A549 (cell line): ENCODE measurements around the gene ATAT1. TPM values are rescaled to one million over a fixed set of nuclear protein-coding genes. Genes with fewer than 3 reads are reported as not detected.

Experiments
- ATAC-seq, 2 experiments: fragments of 200-7000 bp in 1 of 2; fragments of >200 bp in 1 of 2; cut with Nextera tagmentation in 1 of 2; cut with Tn5 transposase in 1 of 2; 3 replicates each; pipeline versions ENCODE4 v1.8.0 to v1.9.1; 2018 to 2020; ENCODE audit warnings: mild to moderate bottlenecking in 1 of 2, moderate library complexity in 1 of 2
- CTCF ChIA-PET: fragments of 300-600 bp; sonication (Branson Sonifier 250); formaldehyde crosslinking; extraction: SDS; loops from one replicate; lab custom pipeline; 2021; ENCODE audit warnings: antibody characterized with exemption, inconsistent platforms; lab: Yijun Ruan, JAX
- POLR2A ChIA-PET: fragments of 350-600 bp; formaldehyde crosslinking; extraction: SDS; loops from one replicate; lab custom pipeline; 2021; ENCODE audit warnings: antibody characterized with exemption, inconsistent platforms; lab: Yijun Ruan, JAX
- DNase-seq, 2 experiments: peaks; one replicate each; pipeline versions ENCODE4 v3.0.0 to v3.0.0-alpha.2; 2011 to 2016; ENCODE audit warnings: low read depth in 1 of 2, low spot score in 1 of 2
- FAIRE-seq: peaks from 2 replicates; lab custom pipeline; 2011; peaks lifted over from hg19 to GRCh38; lab: Jason Lieb, UNC
- H3K27ac ChIP-seq, 2 experiments: fragments of >200 bp; sonication (Bioruptor Twin); formaldehyde crosslinking; 3 replicates each; pipeline ENCODE4 v1.5.1; 2016 to 2017
- H3K4me1 ChIP-seq: fragments of >200 bp; sonication (Bioruptor Twin); formaldehyde crosslinking; 3 replicates; pipeline ENCODE4 v1.6.1; 2016
- H3K4me2 ChIP-seq: fragments of >200 bp; sonication (Bioruptor Twin); formaldehyde crosslinking; 3 replicates; pipeline ENCODE4 v1.6.1; 2016
- H3K4me3 ChIP-seq: fragments of >200 bp; sonication (Bioruptor Twin); formaldehyde crosslinking; 3 replicates; pipeline ENCODE4 v1.5.1; 2016
- H3K9me3 ChIP-seq: fragments of >200 bp; sonication (Bioruptor Twin); formaldehyde crosslinking; 3 replicates; pipeline ENCODE4 v1.6.1; 2016
- BHLHE40 ChIP-seq: IDR thresholded peaks from 2 replicates; pipeline ENCODE4 v1.6.1; 2012; ENCODE audit warnings: low read depth, low read length, inconsistent platforms
- E2F6 ChIP-seq: IDR thresholded peaks from 2 replicates; pipeline ENCODE4 v1.6.1; 2012; ENCODE audit warnings: low read depth, borderline replicate concordance
- ELK1 ChIP-seq: fragments of 150-350 bp; IDR thresholded peaks from 2 replicates; pipeline ENCODE4 v1.6.1; 2014; ENCODE audit warnings: low read depth, mild to moderate bottlenecking, low read length
- FOSB ChIP-seq: fragments of 250-450 bp; sonication (Bioruptor Pico); IDR thresholded peaks from 2 replicates; pipeline ENCODE4 v1.5.0; 2020; ENCODE audit warnings: mild to moderate bottlenecking, moderate library complexity
- FOXS1 ChIP-seq: fragments of 250-450 bp; sonication (Bioruptor Pico); IDR thresholded peaks from 2 replicates; pipeline ENCODE4 v1.5.0; 2020; ENCODE audit warnings: mild to moderate bottlenecking, moderate library complexity
- GATA3 ChIP-seq: IDR thresholded peaks from 2 replicates; pipeline ENCODE4 v1.6.1; 2012; ENCODE audit warnings: borderline replicate concordance
- HMGXB4 ChIP-seq: fragments of 250-450 bp; sonication (Bioruptor Pico); IDR thresholded peaks from 2 replicates; pipeline ENCODE4 v1.5.0; 2021; ENCODE audit warnings: mild to moderate bottlenecking, moderate library complexity, borderline replicate concordance
- HOXA7 ChIP-seq: fragments of 250-450 bp; sonication (Bioruptor Pico); IDR thresholded peaks from 2 replicates; pipeline ENCODE4 v1.5.0; 2020; ENCODE audit warnings: mild to moderate bottlenecking, moderate library complexity
- JUN ChIP-seq, 2 experiments: fragments of >200 bp; sonication (Bioruptor Twin); formaldehyde crosslinking; IDR thresholded peaks; 2 replicates in 1 of 2; 3 replicates in 1 of 2; pipeline ENCODE4 v1.6.1; 2016 to 2017
- KDM1A ChIP-seq: fragments of 200-600 bp; sonication (generic); IDR thresholded peaks from 2 replicates; pipeline ENCODE4 v1.6.1; 2016; ENCODE audit warnings: low read depth, mild to moderate bottlenecking
- KDM5A ChIP-seq: fragments of 200-600 bp; sonication (generic); IDR thresholded peaks from 2 replicates; pipeline ENCODE4 v1.6.1; 2016; ENCODE audit warnings: antibody characterized with exemption, mild to moderate bottlenecking
- NFE2L2 ChIP-seq: fragments of 150-350 bp; conservative IDR thresholded peaks from 2 replicates; pipeline ENCODE4 v1.6.1; 2014; ENCODE audit warnings: low read length
- RARB ChIP-seq: fragments of 250-450 bp; sonication (Bioruptor Pico); IDR thresholded peaks from 2 replicates; pipeline ENCODE4 v1.8.0; 2021; ENCODE audit warnings: mild to moderate bottlenecking, moderate library complexity
- RCOR1 ChIP-seq: fragments of 150-350 bp; IDR thresholded peaks from 2 replicates; pipeline ENCODE4 v1.6.1; 2014; ENCODE audit warnings: antibody characterized with exemption, low read length, low read depth
- RFX5 ChIP-seq: fragments of 450-650 bp; IDR thresholded peaks from 2 replicates; pipeline ENCODE4 v1.7.1; 2014; ENCODE audit warnings: antibody characterized with exemption, mild to moderate bottlenecking, moderate library complexity
- SREBF2 ChIP-seq: fragments of 450-650 bp; IDR thresholded peaks from 2 replicates; pipeline ENCODE4 v1.6.1; 2014; ENCODE audit warnings: mild to moderate bottlenecking, moderate library complexity
- TFCP2L1 ChIP-seq: fragments of 250-450 bp; sonication (Bioruptor Pico); IDR thresholded peaks from 2 replicates; pipeline ENCODE4 v1.5.0; 2021; ENCODE audit warnings: mild to moderate bottlenecking
- USF2 ChIP-seq: fragments of 450-650 bp; IDR thresholded peaks from 2 replicates; pipeline ENCODE4 v1.6.1; 2014; ENCODE audit warnings: antibody characterized with exemption
- ZFP36 ChIP-seq: fragments of 450-650 bp; IDR thresholded peaks from 2 replicates; pipeline ENCODE4 v1.6.1; 2014; ENCODE audit warnings: borderline replicate concordance; ENCODE audit not compliant: partially characterized antibody
- ZNF302 ChIP-seq: fragments of 250-450 bp; sonication (Bioruptor Pico); IDR thresholded peaks from 2 replicates; pipeline ENCODE4 v1.9.0; 2021; ENCODE audit warnings: inconsistent platforms, mild to moderate bottlenecking, moderate library complexity
- WGBS: methylation state at CpG from one replicate; pipeline ENCODE4 v1.1.6; 2017; ENCODE audit errors: missing lambda C conversion rate; 5-methylcytosine and 5-hydroxymethylcytosine counted together
- polyA plus RNA-seq, 4 experiments: library from polyadenylated mRNA; depleted of rRNA in 3 of 4; stranded (reverse); fragments of >200 nt; fragmentation: RNase III in 1 of 4; extraction: RNeasy Plus Mini Kit Qiagen cat#74134 plus additional on column Dnase treatment in 1 of 4; gene quantifications; 2 replicates in 3 of 4; 3 replicates in 1 of 4; pipeline ENCODE4 v1.2.3, GENCODE V29; 2011 to 2017
- TF ChIP-seq, protein P1 (sequence below): fragments of >200 bp; sonication (Bioruptor Twin); formaldehyde crosslinking; IDR thresholded peaks from 3 replicates; pipeline ENCODE4 v1.6.1; 2016

Gene ATAT1
- polyA plus RNA-seq, 2 of the 4 experiments (the other 2 are of a cell fraction) = 7.4 to 8.6 TPM

DNA sequence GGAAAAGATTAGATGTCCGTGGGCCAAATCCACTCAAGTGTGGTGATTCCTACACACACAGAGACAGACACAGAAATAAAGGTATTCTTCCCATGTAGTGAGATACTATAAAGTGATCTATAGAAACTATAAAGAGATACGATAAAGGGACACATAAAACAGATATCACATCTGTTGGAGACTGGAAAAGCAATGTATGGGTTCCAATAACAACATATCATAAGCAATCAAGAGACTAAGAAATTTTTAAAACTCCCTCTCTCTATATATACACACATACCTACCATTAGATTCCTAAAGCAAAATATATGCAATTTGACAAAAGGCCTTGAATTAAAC lies 14.8 kb upstream of the ATAT1 start:
- Histone ChIP-seq H3K9me3 (no peaks in the 10 kb centered on the region), H3K4me2 (no peak overlapping the region), H3K27ac (no peak overlapping the region), H3K4me1 (peaks cover 33% of the 10 kb centered on the region), H3K4me3 (no peak overlapping the region)
- POLR2A ChIA-PET = interaction anchor here (1.8 to 2.1 kb wide), 2 partner anchors 15 to 67 kb away, joined by 4 to 10 read pairs; no protein-coding TSS in a partner anchor
- CTCF ChIA-PET = interaction anchor here (0.9 to 3.7 kb wide), 3 partner anchors 8 to 21 kb away, joined by 4 to 16 read pairs (median 6); no protein-coding TSS in a partner anchor
- ATAC-seq = no peak
- DNase-seq = no peak
- FAIRE-seq = no peak
- TF ChIP-seq RARB (CRISPR knock-in tag) (no peak), KDM5A (no peak), GATA3 (no peak), KDM1A (no peak), ZNF302 (CRISPR knock-in tag) (no peak), E2F6 (no peak), FOSB (CRISPR knock-in tag) (no peak), USF2 (no peak), TFCP2L1 (CRISPR knock-in tag) (no peak), HMGXB4 (no peak), NFE2L2 (no peak), BHLHE40 (no peak), ZFP36 (no peak), SREBF2 (no peak), ELK1 (no peak), RCOR1 (no peak)
- TF ChIP-seq, protein P1, sequence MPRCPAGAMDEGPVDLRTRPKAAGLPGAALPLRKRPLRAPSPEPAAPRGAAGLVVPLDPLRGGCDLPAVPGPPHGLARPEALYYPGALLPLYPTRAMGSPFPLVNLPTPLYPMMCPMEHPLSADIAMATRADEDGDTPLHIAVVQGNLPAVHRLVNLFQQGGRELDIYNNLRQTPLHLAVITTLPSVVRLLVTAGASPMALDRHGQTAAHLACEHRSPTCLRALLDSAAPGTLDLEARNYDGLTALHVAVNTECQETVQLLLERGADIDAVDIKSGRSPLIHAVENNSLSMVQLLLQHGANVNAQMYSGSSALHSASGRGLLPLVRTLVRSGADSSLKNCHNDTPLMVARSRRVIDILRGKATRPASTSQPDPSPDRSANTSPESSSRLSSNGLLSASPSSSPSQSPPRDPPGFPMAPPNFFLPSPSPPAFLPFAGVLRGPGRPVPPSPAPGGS = no peak
- 85% methylated on average over 2 of the region's 2 CpGs for WGBS

DNA sequence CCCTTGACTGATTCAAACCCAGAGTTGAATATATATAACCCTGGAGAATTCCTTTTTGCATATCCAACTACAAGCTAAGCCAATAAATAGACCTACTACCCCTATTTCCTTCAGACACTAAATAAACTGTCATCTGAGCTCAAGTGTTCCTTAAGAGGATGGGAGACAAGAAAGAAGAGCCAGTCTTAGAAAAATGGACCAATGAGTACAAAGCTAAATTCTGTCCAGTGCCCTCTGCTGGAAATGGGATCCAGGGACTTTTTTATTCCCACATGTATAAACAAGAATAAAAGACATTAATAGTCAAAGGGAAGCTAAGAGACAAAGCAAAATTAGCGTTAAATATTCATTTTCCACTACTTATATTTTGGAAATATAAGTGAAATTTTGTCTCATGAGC lies 14.5 kb upstream of the ATAT1 start:
- TF ChIP-seq RCOR1 = no peak
- TF ChIP-seq GATA3 = no peak
- TF ChIP-seq ZFP36 = no peak
- no peak for TF ChIP-seq FOXS1
- no peak for TF ChIP-seq JUN (IDR thresholded peaks at IDR 0.05)
- 0 out of 2 replicates have a peak, but pooled peaks have one; percentile 18 for TF ChIP-seq HOXA7 (CRISPR knock-in tag)
- TF ChIP-seq, protein P1 = no peak
- no peak for TF ChIP-seq RFX5
- TF ChIP-seq, all 56 proteins: peak for 1
- CTCF ChIA-PET = interaction anchor here (0.9 to 3.7 kb wide), 4 partner anchors 8 to 129 kb away, joined by 3 to 16 read pairs (median 5); no protein-coding TSS in a partner anchor
- H3K27ac ChIP-seq = no peak overlapping the region
- H3K4me3 ChIP-seq = no peak overlapping the region
- DNase-seq (peak in 1 of 2 experiments; percentile 39), FAIRE-seq (no peak), ATAC-seq (no peak)
- peaks cover 33% of the 10 kb centered on the region for H3K4me1 ChIP-seq
- WGBS = 45% methylated on average over 1 of the region's 1 CpG
- no peaks in the 10 kb centered on the region for H3K9me3 ChIP-seq
- H3K4me2 ChIP-seq = peak overlapping the region; percentile 100; the same call in 1 of the 3 replicates
- POLR2A ChIA-PET = interaction anchor here (1.8 to 3.0 kb wide), 4 partner anchors 12 to 67 kb away, joined by 4 to 15 read pairs (median 10); partner anchors contain the start of gene ABCF1
